ENCODE measurements around the gene LAMA2.
A peak's percentile ranks its signal among the peaks of the same experiment; 100 is the strongest.

Gene LAMA2

GRCh38 chr6:129476810-129477209 lies 593.9 kb downstream of the LAMA2 start:
- DNase-seq, result no peak

DNA sequence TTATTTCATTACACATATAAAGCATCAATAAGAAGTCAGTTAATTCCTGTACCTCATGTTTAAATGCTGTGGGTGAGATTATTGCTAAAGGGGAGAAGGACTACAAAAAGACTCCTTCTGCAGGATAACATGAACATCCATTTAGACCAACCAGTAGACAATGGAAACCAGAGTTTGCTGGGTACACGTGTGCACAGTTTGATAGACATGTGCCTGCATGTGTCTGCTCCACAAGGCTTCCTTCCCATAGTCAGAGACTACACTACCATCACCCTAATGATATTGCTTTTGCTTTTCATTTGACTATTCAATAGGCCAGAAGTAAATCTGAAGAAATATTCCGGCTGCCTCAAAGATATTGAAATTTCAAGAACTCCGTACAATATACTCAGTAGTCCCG lies 595.4 kb downstream of the LAMA2 start:
- DNase-seq, result no peak

DNA sequence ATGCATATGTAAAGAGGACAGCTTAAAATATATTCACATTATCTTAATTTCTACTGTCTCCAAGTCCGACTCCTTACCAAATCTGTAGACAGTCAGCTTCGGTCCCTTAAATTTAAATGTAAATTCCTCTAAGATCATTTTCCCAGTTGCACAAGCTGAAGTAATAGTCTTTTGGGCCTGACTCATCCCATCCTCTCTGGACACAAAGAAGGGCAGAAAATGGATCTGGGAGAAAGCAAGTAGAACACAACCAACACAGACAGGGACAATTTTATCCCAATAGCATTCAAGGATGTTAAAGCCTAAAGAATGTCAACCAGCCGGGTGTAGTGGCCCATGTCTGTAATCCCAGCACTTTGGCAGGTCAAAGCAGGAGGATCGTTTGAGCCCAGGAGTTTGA lies 598.8 kb downstream of the LAMA2 start:
- DNase-seq, result no peak

DNA sequence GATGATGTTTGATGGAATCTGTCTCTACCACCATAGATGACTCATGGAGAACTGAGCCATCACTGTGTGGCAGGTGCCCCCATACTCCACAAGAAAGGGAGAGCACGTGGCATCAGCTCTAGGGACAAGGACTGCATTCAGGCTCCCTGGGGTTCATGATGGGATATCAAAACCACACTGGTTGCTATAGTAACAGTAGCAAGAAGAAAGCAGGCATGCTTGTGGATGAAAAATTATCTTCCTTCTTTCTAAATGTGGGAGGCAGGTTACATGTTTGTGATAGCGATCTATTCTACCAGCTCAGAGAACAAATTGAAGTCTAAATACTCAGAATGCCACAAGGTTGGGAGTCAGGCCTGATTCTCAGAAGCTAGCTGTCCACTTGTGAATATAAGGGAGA lies 602.8 kb downstream of the LAMA2 start:
- no peak for DNase-seq

- DNase-seq, result no peak
Observed at GRCh38 chr6:129486327-129486726, 603.4 kb downstream of the LAMA2 start.

GRCh38 chr6:129488313-129488712 lies 605.4 kb downstream of the LAMA2 start:
- DNase-seq, result no peak

DNA sequence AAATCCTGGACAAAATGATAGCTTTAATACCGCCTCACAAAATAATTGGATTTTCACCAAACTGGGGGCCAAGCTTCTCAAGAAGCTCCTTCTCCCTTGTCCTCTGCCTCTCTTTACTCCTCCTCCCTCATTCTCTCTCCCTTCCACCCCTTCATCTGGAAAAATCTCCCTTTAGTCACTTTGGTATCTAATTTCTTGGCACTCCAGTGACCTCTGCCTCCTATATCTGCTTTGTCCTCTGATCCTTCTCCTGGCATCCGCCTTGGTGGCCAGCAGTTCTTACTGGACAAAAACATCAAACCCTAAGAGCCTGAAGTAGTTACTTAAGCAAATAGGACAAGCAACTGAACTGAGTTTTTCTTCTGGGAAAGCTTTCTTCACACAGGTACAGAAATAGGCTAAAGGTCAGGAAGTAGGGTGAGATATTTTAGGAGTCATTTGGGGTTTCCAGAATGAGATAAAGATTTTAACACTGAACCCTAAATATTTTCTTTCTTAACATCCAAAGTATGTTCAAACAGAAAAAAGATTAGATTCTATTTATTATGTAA lies 606.4 kb downstream of the LAMA2 start:
- no peak for DNase-seq

DNA sequence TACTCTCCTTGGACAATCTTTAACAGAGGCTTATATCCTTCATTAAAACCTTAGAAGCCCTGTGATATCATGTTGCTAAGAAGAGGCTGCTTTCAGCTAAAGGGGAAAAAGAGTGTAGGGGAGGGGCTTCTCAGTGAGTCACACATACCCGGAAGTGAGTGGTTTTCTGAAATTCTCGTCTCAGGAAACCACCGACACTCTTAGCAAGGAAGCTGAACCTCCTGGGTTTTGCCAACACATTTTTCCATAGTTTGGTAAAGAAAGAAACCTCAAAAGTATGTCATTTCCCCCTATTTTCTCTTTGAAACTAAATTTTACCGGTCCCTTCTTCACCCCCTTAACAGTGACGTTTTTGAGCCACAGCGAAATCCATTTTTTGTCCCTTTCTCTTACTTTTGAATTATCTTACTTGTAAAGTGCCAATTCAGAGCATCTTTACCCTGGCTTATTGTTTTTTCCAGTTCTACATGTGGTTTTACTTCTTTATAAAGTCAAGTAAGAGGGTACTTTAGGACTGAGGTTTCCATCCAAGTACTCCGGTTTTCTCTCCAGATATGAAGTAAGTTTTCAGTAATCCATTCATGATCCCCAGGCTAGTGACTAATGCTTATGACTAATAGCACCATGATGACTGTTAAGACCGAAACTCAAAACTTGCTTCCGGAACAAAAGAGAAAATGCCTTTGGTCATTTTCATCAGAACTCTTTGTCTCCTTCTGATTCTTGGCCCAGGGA lies 607.8 kb downstream of the LAMA2 start:
- DNase-seq, result peak; percentile 59 to 62

DNA sequence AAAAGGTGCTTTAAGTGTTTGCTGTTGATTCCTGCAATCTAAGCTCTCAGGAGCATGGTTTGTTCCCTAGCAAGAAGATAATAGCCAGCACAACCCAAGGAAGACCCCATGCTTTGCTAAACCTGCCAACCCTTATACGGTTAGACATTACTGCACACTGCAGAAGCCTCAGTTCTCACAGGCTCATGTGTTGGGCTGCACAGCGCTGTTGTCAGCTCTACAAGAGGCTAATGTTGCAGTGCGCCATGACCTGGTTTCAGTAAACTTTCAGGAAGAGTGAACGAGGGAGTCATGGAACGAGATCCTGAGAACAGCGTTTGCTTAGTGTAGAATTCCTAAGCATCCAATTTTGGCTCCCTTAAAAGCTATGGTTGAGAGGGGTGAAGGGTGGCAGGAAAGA lies 608.5 kb downstream of the LAMA2 start:
- DNase-seq, result no peak

- no peak for DNase-seq
Observed at GRCh38 chr6:129492260-129492659, 609.3 kb downstream of the LAMA2 start.

DNA sequence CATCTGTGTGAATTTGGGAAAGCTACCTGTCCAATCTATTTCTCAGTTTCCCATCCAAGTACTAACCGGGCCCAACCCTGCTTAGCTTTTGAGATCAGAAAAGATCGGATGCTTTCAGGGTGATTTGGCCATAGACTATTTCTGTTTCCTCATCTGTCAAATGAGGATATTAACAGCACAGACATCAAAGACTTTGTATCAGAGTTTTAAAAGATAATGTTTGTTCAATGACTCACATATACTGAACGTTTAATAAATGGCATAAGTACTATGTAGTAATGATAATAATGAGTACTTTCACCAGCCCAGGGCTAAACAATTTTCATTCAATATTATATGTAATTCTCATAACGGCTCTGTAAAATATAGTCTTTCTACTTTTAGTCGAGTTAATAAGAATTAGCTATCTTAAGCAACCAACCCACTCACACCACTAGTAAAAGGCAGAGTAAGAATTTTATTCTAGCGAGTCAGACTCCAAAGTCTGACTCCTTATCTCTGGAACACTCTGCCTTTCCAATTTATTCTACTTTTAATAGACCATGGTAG lies 610.5 kb downstream of the LAMA2 start:
- no peak for DNase-seq

DNA sequence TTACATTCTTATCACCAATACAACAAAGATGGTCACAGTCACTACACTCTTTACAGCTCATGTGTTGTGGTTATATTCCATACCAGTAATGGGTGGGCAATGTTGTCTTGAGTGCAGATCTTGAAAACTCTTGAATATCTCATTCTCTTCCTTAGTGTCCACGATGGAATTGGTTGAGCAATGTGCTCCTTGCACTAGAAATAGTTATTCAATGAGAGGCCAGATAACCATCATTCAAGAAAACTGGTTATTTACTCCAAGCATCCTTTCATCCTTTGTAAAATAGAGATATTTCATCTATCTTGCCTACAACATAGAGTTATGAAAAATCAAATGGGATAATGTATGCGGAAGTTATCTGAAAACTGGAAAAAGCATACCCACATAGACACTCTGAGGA lies 611.2 kb downstream of the LAMA2 start:
- DNase-seq, result no peak

DNA sequence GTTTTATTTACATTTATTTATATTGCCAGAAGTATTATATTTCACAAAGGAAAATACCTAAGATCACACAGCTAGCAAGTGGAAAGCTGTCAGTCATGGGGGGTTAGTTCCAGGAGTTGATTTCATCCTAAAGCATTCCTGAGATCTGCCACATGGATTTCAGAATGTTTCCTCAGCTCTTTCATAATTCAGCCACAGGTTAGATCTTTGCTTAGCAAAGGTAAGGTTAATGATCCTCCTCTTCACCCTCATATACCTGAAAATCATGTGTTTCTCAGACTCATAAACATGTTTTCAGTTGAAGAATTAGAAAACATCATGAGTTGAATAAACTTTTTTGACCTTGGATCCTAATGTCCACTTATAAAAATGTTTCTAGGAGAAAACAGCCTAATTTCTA lies 611.6 kb downstream of the LAMA2 start:
- no peak for DNase-seq

DNA sequence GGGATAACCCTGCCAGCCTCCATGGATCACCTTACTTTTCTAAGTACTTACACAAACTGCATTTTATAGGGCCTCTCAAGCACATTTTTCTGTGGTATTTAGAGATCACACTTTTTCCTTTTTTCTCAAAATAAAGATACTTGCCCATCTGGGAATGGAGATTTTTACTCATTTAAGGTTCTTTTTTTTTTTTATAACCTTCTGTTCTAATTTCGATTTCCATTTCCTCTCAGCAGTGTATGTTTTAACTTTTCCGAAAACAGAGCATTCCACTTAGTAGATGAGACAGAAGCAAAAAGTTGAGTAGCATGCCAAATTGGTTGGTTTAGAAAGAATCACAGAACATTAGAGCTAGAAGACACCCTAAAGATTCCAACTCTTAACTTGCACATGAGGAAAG lies 612.7 kb downstream of the LAMA2 start:
- no peak for DNase-seq

DNA sequence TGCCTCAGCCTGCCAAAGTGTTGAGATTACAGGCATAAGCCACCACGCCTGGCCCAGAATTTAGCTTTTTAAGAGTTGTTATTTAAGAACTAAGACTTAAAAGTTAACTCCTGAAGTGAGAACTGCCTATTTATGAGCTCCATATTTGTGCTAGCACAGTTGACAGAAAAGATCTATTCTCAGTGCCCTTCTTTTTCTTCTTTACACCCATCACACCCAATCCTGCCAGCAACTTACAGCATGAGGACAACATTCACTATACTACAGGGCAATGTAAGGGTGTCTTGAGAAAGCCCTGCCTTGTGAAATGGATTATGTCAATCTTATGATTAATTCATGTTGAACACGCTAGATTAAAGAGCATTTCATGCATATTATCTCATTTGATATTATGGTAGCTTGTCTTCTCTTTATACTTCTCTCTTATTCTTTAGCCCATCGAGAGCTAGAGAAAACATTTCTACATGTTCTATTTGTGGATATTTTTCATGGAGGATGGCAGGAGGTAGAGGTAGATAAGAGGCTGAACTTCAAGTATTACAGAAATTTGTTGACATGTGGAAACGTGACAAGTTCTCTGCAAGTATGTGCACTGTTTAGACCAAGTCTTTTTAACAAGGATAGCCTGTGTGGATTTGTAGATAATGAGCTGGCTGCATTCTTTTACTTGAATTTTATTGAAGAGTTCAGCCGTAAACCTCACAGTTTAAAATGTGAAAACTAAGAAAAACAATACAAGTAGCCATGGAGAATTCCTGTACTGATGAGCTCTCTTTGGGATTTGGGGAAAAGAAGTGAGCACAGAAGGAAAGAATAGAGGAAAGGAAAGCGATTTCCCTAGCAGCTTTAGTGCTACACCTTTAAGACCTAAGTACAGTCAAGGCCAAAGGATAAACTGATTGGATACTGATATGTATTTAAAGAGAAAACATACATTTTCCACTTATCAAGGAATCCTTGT lies 614.8 kb downstream of the LAMA2 start:
- no peak for DNase-seq

GRCh38 chr6:129498541-129498940 lies 615.6 kb downstream of the LAMA2 start:
- DNase-seq, result no peak

DNA sequence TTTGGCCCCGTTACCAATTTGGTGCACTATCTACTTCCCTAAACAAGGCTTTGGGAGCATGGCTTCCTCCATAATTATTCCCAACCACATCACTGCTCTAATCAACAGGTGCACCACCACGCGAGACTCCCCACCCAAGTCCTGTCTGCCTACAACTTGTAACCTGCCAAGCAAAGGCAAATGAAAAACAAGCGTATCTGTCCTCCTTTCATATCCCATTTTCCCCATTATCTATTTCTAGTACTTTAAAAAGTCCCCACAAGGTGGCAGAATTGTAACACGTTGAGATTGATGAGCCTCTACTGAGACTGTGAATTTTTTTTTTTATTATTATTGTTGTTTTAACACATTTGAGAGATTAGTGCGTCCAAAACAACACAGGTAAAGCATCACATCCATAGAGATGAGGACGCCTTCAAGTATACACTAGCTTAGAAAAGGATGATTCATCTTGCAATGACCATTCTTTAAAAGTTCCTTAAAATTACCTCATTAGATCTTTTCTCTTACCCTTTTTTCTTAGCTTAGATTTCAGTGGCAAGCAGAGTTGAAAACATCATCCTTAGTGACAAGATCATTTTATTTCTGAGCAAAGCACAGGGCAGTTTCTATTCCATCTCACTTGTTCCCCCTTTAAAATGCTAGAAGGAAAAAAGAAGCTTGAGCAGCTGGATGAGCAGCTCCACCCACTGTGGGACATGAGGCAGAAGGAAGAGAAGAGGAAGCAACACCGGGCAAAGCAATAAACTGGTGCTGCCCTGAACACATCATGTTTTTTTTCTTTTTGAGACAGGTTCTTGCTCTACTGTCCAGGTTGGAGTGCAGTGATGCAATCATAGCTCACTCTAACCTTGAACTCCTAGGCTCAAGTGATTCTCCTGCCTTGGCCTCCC lies 616.3 kb downstream of the LAMA2 start:
- no peak for DNase-seq

- no peak for DNase-seq
Observed at GRCh38 chr6:129499843-129500219, 616.9 kb downstream of the LAMA2 start.

DNA sequence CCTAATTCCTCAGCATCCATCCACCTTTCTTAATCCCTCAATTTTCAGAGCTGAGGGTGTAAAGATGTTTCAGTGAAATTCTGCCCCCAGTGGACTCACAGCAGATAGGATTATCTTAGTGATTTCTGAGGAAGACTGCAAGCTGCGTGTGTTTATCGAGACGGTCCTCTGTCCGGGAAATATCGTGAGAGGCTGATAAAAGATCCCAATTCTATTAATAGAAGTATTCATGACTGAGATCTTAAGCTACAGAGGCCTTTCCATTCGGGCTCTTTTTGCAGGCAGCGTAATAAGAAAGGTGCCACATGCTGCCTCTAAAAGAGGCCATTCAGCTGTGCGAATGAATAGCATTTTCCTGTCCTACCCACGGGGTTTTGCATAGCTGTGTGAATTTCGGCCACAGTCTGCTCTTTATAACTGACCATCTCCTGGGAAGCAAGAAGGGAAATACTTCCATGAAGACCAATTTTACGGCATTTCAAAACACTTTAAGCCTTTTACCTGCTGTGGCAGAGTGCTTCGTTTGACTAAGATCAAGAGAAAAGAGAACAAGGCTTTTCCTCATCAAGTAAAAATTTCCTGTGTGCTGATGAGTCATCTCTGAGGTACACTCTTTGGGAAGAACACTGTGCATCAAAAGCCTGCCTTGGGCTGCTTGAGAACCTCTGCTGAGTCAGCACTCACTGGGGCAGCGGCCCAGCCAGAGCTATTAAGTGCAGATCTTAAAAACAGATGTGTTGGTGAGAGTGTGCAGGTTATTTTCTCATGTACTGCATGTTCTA lies 618.2 kb downstream of the LAMA2 start:
- peak in 1 of 2 experiments; percentile 42 for DNase-seq

DNA sequence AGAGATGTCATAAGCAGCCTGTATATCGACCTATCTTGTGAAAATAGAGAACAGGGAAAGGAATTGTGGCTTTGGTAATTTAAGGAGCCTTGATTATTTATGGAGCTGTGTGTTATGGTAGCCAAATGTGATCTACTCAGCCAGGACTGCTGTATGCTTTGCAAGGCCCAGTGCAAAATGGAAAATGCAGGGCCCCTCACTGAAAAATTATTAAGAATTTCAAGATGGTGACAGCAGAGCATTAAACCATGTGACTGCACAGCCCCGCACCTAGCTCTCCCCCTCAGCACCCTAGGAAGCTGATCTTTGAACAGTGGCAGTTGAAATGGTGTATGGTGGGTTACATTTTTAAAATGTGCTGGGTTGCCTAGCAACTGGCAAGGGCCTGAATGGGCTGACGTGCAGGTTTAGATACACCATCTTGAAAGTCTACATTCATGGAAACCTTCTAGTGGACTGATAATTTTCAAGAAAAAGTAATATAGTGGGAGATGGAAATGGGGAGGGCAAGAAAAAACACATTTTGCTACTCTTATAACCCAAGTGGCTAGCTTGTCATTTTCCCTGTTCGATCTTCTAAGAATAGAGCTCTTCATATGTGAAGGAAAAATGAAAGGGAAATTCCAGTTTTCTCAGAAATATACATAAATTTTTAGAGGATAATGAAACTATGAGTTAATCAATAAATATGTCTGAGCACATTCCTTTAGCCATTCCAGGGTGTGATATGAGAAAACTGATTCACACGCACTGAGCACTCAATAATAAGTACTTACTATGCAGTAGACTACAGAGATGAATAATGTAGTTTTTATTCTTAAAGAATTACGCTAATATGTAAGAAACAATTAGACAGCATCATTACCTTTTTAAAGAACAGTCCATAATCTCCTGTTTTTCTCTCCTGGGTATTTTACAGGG lies 619.1 kb downstream of the LAMA2 start:
- no peak for DNase-seq

GRCh38 chr6:129504456-129504855 lies 621.5 kb downstream of the LAMA2 start:
- no peak for DNase-seq

Measured in activated CD4-positive, alpha-beta T cell treated with anti-CD3 and anti-CD28 coated beads, Interleukin-2, amount 50 U/mL, for 4 hours (primary cell).